Measurements from ENCODE around the gene DLGAP5.

The DLGAP5 gene

DNA sequence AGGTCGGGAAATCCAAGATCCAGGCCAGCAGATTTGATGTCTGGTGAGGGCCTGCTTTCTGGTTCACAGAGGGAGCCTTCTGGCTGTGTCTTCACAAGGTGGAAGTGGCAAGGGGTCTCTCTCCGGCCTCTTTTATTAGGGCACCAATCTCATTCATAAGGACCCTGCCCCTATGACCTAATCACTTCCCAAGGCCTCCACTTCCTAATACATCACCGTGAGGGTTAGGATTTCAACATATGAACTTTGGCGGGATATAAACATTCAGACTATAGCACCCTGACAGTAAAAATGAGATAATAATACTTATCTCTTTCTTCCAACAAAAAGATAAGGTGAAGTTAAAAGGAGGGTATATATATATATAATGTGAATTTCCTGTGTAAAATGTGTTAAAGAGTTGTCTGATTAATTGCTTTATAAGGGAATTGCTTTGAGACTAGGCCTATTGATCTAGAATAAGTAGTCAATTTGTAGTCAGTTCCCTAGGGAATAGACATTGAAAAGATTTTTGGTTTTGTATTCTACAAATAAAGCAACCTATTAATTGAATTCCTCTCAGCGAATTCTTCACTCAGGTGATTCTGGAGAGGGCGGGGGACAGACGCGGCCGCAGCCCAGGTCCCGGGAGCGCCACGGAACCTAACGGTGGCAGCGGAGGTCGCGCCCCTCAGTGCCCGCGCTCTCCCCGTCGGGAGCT is 62.8 kb downstream of the DLGAP5 start:
- TF ChIP-seq, protein P1, sequence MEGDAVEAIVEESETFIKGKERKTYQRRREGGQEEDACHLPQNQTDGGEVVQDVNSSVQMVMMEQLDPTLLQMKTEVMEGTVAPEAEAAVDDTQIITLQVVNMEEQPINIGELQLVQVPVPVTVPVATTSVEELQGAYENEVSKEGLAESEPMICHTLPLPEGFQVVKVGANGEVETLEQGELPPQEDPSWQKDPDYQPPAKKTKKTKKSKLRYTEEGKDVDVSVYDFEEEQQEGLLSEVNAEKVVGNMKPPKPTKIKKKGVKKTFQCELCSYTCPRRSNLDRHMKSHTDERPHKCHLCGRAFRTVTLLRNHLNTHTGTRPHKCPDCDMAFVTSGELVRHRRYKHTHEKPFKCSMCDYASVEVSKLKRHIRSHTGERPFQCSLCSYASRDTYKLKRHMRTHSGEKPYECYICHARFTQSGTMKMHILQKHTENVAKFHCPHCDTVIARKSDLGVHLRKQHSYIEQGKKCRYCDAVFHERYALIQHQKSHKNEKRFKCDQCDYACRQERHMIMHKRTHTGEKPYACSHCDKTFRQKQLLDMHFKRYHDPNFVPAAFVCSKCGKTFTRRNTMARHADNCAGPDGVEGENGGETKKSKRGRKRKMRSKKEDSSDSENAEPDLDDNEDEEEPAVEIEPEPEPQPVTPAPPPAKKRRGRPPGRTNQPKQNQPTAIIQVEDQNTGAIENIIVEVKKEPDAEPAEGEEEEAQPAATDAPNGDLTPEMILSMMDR (IDR thresholded peaks at IDR 0.05; ENCODE audit: low read depth, low read length, poor library complexity, severe bottlenecking): no peak
- peak; percentile 85 for TF ChIP-seq EZH2phosphoT487 (IDR thresholded peaks at IDR 0.05; ENCODE audit: borderline replicate concordance, low read length)
- H3K4me2 ChIP-seq (ENCODE audit: low read length): peak overlapping the region; percentile 57

DNA sequence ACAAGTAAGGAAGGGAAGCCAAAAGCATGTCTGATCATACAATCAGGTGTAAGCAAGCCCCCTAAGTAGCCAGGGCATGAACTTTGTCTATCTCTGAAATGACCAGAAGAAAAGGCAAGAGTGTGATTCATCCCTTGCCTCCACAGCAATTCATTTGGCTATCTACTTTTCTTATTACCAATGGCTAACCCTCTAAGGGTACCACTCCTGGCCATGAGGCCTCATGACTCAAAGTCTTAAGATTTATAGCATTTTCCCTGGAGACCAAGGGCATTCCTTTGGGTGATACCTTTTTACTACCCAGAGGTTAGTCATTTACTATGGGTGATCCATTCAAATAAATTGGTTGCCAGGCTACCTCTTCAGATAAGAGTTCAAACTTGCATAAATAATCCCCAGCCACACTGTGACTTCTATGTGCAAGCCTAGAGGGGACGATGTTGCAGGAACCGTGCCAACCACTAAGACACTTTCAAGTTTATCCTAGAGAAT is 63.9 kb downstream of the DLGAP5 start:
- Histone ChIP-seq H3K79me2 (ENCODE audit: control insufficient read depth, low read length) (no peaks in the 10 kb centered on the region), H3K9me2 (replicated peaks; ENCODE audit: control insufficient read depth, low read length) (no peaks in the 10 kb centered on the region), H3K4me1 (ENCODE audit: control insufficient read depth, low read length) (peaks cover 8% of the 10 kb centered on the region), H3F3A (ENCODE audit: control insufficient read depth, insufficient read depth) (no peaks in the 10 kb centered on the region), H3K27me3 (ENCODE audit: control insufficient read depth, low read length) (peaks cover 58% of the 10 kb centered on the region), H3K4me2 (ENCODE audit: low read length) (no peak overlapping the region), H3K4me3 (ENCODE audit: low read length) (no peak overlapping the region), H3K9me3 (ENCODE audit: control insufficient read depth, insufficient read depth, low read length) (no peaks in the 10 kb centered on the region), H3K27ac (ENCODE audit: low read depth, low read length) (no peak overlapping the region), H3K36me3 (ENCODE audit: control insufficient read depth, low read length) (no peaks in the 10 kb centered on the region), H4K20me1 (ENCODE audit: control insufficient read depth, insufficient read depth, low read depth, low read length) (no peaks in the 10 kb centered on the region)
- TF ChIP-seq, protein P1 (IDR thresholded peaks at IDR 0.05; ENCODE audit: low read depth, low read length, poor library complexity, severe bottlenecking): no peak
- TF ChIP-seq EZH2phosphoT487 (IDR thresholded peaks at IDR 0.05; ENCODE audit: borderline replicate concordance, low read length): no peak

More for the DNA sequence above, 62.8 kb downstream of the DLGAP5 start:
- H3K4me1 ChIP-seq (ENCODE audit: control insufficient read depth, low read length): peaks cover 8% of the 10 kb centered on the region
- peaks cover 58% of the 10 kb centered on the region for H3K27me3 ChIP-seq (ENCODE audit: control insufficient read depth, low read length)
- no peaks in the 10 kb centered on the region for H3F3A ChIP-seq (ENCODE audit: control insufficient read depth, insufficient read depth)
- H3K36me3 ChIP-seq (ENCODE audit: control insufficient read depth, low read length): no peaks in the 10 kb centered on the region
- no peaks in the 10 kb centered on the region for H3K9me3 ChIP-seq (ENCODE audit: control insufficient read depth, insufficient read depth, low read length)
- no peaks in the 10 kb centered on the region for H4K20me1 ChIP-seq (ENCODE audit: control insufficient read depth, insufficient read depth, low read depth, low read length)
- no peaks in the 10 kb centered on the region for H3K9me2 ChIP-seq (replicated peaks; ENCODE audit: control insufficient read depth, low read length)
- H3K4me3 ChIP-seq (ENCODE audit: low read length): peak overlapping the region; percentile 45; the same call in 1 of the 2 replicates
- H3K27ac ChIP-seq (ENCODE audit: low read depth, low read length): no peak overlapping the region
- no peaks in the 10 kb centered on the region for H3K79me2 ChIP-seq (ENCODE audit: control insufficient read depth, low read length)

- Histone ChIP-seq H3K79me2 (ENCODE audit: control insufficient read depth, low read length) (no peaks in the 10 kb centered on the region), H3K4me3 (ENCODE audit: low read length) (no peak overlapping the region), H3K4me1 (ENCODE audit: control insufficient read depth, low read length) (peaks cover 8% of the 10 kb centered on the region), H3F3A (ENCODE audit: control insufficient read depth, insufficient read depth) (no peaks in the 10 kb centered on the region), H4K20me1 (ENCODE audit: control insufficient read depth, insufficient read depth, low read depth, low read length) (no peaks in the 10 kb centered on the region), H3K27ac (ENCODE audit: low read depth, low read length) (no peak overlapping the region), H3K9me2 (replicated peaks; ENCODE audit: control insufficient read depth, low read length) (no peaks in the 10 kb centered on the region), H3K4me2 (ENCODE audit: low read length) (no peak overlapping the region), H3K27me3 (ENCODE audit: control insufficient read depth, low read length) (peaks cover 58% of the 10 kb centered on the region), H3K36me3 (ENCODE audit: control insufficient read depth, low read length) (no peaks in the 10 kb centered on the region), H3K9me3 (ENCODE audit: control insufficient read depth, insufficient read depth, low read length) (no peaks in the 10 kb centered on the region)
- TF ChIP-seq, protein P1 (IDR thresholded peaks at IDR 0.05; ENCODE audit: low read depth, low read length, poor library complexity, severe bottlenecking): no peak
- no peak for TF ChIP-seq EZH2phosphoT487 (IDR thresholded peaks at IDR 0.05; ENCODE audit: borderline replicate concordance, low read length)
Observed at GRCh38 chr14:55126932-55127459, 64.4 kb downstream of the DLGAP5 start.
